HepG2 (cell line): ENCODE results near the gene SHQ1. TPM values are rescaled to one million over a fixed set of nuclear protein-coding genes. Genes with fewer than 3 reads are reported as not detected.

Experiments used
- ATAC-seq: fragments of 200-7000 bp; cut with Tn5 transposase; 3 replicates; pipeline ENCODE4 v1.9.1; 2020; ENCODE audit warnings: mild to moderate bottlenecking, moderate library complexity
- BruUV-seq: library from RNA; stranded (reverse); fragments of 400-500 nt; replicated peaks from 2 replicates; lab custom pipeline; 2021; lab: Mats Ljungman, UMichigan
- CTCF ChIA-PET: fragments of 300-600 bp; formaldehyde crosslinking; extraction: SDS; loops from one replicate; lab custom pipeline; 2021; ENCODE audit warnings: low total read pairs, inconsistent platforms, low intra/inter-chr PET ratio; lab: Yijun Ruan, JAX
- POLR2A ChIA-PET: fragments of 350-600 bp; sonication (Branson Sonifier 250); formaldehyde crosslinking; loops from one replicate; lab custom pipeline; 2020; ENCODE audit warnings: antibody characterized with exemption, inconsistent platforms; lab: Yijun Ruan, JAX
- DNase-seq: peaks from one replicate; pipeline ENCODE4 v3.0.0-alpha.2; 2015; ENCODE audit warnings: low spot score
- FAIRE-seq: peaks from 3 replicates; lab custom pipeline; 2011; peaks lifted over from hg19 to GRCh38; lab: Jason Lieb, UNC
- H2AFZ ChIP-seq: one replicate; pipeline ENCODE4 v1.6.1; 2011; ENCODE audit warnings: low read length, inconsistent platforms
- H3K27ac ChIP-seq: fragments of 300-600 bp; 3 replicates; pipeline ENCODE4 v1.8.0; 2011; ENCODE audit warnings: mixed run types, mild to moderate bottlenecking, mixed read lengths, low read length, inconsistent platforms; ENCODE audit not compliant: insufficient read depth; ENCODE audit errors: extremely low read length
- H3K27me3 ChIP-seq, 2 experiments: fragments of 200-600 bp in 1 of 2; 2 replicates in 1 of 2; 3 replicates in 1 of 2; pipeline versions ENCODE4 v1.6.0 to v1.8.0; 2011; ENCODE audit warnings: low read length in 2 of 2, mild to moderate bottlenecking in 2 of 2, moderate library complexity in 2 of 2, inconsistent platforms in 1 of 2; ENCODE audit not compliant: insufficient read depth in 2 of 2, control insufficient read depth in 1 of 2
- H3K36me3 ChIP-seq, 2 experiments: fragments of 200-600 bp in 1 of 2; replicated peaks in 1 of 2; 2 replicates in 1 of 2; 3 replicates in 1 of 2; pipeline versions ENCODE4 v1.5.1 to v1.8.0; 2011; ENCODE audit warnings: low read length in 2 of 2, inconsistent platforms in 1 of 2; ENCODE audit not compliant: insufficient read depth in 2 of 2, control insufficient read depth in 1 of 2
- H3K4me1 ChIP-seq: 2 replicates; pipeline ENCODE4 v1.5.1; 2012; ENCODE audit warnings: low read length, inconsistent platforms; ENCODE audit not compliant: insufficient read depth
- H3K4me2 ChIP-seq: 2 replicates; pipeline ENCODE4 v1.6.0; 2011; ENCODE audit warnings: low read depth, low read length, inconsistent platforms
- H3K4me3 ChIP-seq, 3 experiments: fragments of 200-600 bp in 1 of 3; sonication (generic), shearing (Covaris generic) in 1 of 3; replicated peaks in 1 of 3; 2 replicates each; pipeline ENCODE4 v1.5.1; 2011 to 2016; ENCODE audit warnings: low read length in 3 of 3, inconsistent platforms in 2 of 3, low read depth in 2 of 3, mild to moderate bottlenecking in 2 of 3, control low read depth in 1 of 3, mixed read lengths in 1 of 3; ENCODE audit not compliant: insufficient read depth in 1 of 3
- H3K79me2 ChIP-seq: one replicate; pipeline ENCODE4 v1.6.1; 2011; ENCODE audit warnings: low read length, inconsistent platforms; ENCODE audit not compliant: insufficient read depth
- H3K9ac ChIP-seq: 2 replicates; pipeline ENCODE4 v1.6.0; 2011; ENCODE audit warnings: mild to moderate bottlenecking, low read depth, low read length, inconsistent platforms; ENCODE audit not compliant: insufficient read depth
- H3K9me3 ChIP-seq: 2 replicates; pipeline ENCODE4 v1.5.1; 2012; ENCODE audit warnings: mild to moderate bottlenecking, low read length
- H4K20me1 ChIP-seq: 2 replicates; pipeline ENCODE4 v1.6.0; 2011; ENCODE audit warnings: inconsistent platforms, mild to moderate bottlenecking, low read length, moderate library complexity; ENCODE audit not compliant: insufficient read depth
- FOXA1 ChIP-seq, 2 experiments: fragments of 450-650 bp in 1 of 2; sonication (generic) in 1 of 2; formaldehyde crosslinking in 1 of 2; IDR thresholded peaks; 2 replicates each; pipeline versions ENCODE4 v1.4.0 to v1.6.1; 2016 to 2020; ENCODE audit warnings: missing genetic modification reagents in 1 of 2
- PHB2 ChIP-seq: fragments of 450-650 bp; IDR thresholded peaks from 2 replicates; pipeline ENCODE4 v1.6.1; 2018; ENCODE audit not compliant: partially characterized antibody
- SIX1 ChIP-seq: sonication (generic); formaldehyde crosslinking; IDR thresholded peaks from 2 replicates; pipeline ENCODE4 v1.4.0; 2020; ENCODE audit warnings: missing genetic modification reagents, borderline replicate concordance
- SSRP1 ChIP-seq: IDR thresholded peaks from 2 replicates; pipeline ENCODE4 v1.6.1; 2016; ENCODE audit warnings: control low read depth
- STAG1 ChIP-seq: sonication (generic); formaldehyde crosslinking; IDR thresholded peaks from 2 replicates; pipeline ENCODE4 v1.4.0; 2020; ENCODE audit warnings: missing genetic modification reagents
- ZFAT ChIP-seq: sonication (generic); formaldehyde crosslinking; conservative IDR thresholded peaks from 2 replicates; pipeline ENCODE4 v1.8.1; 2023; ENCODE audit warnings: missing genetic modification reagents, inconsistent platforms
- ZNF230 ChIP-seq: sonication (generic); formaldehyde crosslinking; IDR thresholded peaks from 2 replicates; pipeline ENCODE4 v1.4.0; 2020; ENCODE audit warnings: mild to moderate bottlenecking, missing genetic modification reagents
- ZNF570 ChIP-seq: sonication (generic); formaldehyde crosslinking; IDR thresholded peaks from 2 replicates; pipeline ENCODE4 v1.4.0; 2020; ENCODE audit warnings: mild to moderate bottlenecking, missing genetic modification reagents, borderline replicate concordance
- WGBS: methylation state at CpG from one replicate; pipeline ENCODE4 v1.1.6; 2017; ENCODE audit warnings: low lambda C conversion rate; 5-methylcytosine and 5-hydroxymethylcytosine counted together
- in situ Hi-C: cut with HindIII; loops from 2 replicates; pipeline ENCODE4 v1.10.0; 2017; ENCODE audit warnings: low pct_unique_long_range_greater_than_20kb; ENCODE audit not compliant: extremely low pct_ligation_motif_present
- intact Hi-C: fragments of 100-400 bp; cut with micrococcal nuclease; formaldehyde crosslinking; loops from one replicate; pipeline ENCODE4 v1.10.0; 2022; ENCODE audit not compliant: unreplicated experiment
- polyA plus RNA-seq, 8 experiments: library from polyadenylated mRNA; depleted of rRNA in 3 of 8; stranded (reverse) in 7 of 8; unstranded in 1 of 8; fragments of >200 nt; fragmentation: Illumina TruSeq in 4 of 8; extraction: Trizol in 4 of 8; gene quantifications; 2 replicates each; pipeline versions ENCODE4 v1.2.1 to v1.2.3, GENCODE V29; 2011 to 2016; ENCODE audit warnings: low read depth in 4 of 8, missing spikeins in 1 of 8, mixed read lengths in 1 of 8; ENCODE audit not compliant: insufficient read depth in 1 of 8
- total RNA-seq, 5 experiments: library from RNA; depleted of rRNA; stranded (reverse); fragments of >200 nt; fragmentation: Illumina TruSeq; extraction: Trizol; gene quantifications; 2 replicates each; pipeline ENCODE4 v1.2.3, GENCODE V29; 2016; ENCODE audit warnings: low read depth in 1 of 5
- TF ChIP-seq, protein P1 (sequence below): sonication (generic); formaldehyde crosslinking; IDR thresholded peaks from 2 replicates; pipeline ENCODE4 v1.4.0; 2020; ENCODE audit warnings: missing genetic modification reagents
- TF ChIP-seq, protein P2 (sequence below): sonication (generic); formaldehyde crosslinking; IDR thresholded peaks from 2 replicates; pipeline ENCODE4 v1.4.0; 2020; ENCODE audit warnings: missing genetic modification reagents
- TF ChIP-seq, protein P3 (sequence below): sonication (generic); formaldehyde crosslinking; IDR thresholded peaks from 2 replicates; pipeline ENCODE4 v1.5.0; 2020; ENCODE audit warnings: mild to moderate bottlenecking, missing genetic modification reagents, moderate library complexity
- TF ChIP-seq, protein P4 (sequence below): sonication (generic); formaldehyde crosslinking; IDR thresholded peaks from 2 replicates; pipeline ENCODE4 v1.4.0; 2020; ENCODE audit warnings: mild to moderate bottlenecking, missing genetic modification reagents, borderline replicate concordance

Gene SHQ1
- total and polyA plus RNA-seq, 2 of the 13 experiments (the other 11 are each of a cell fraction or from before 2014, with no cell fraction given): 5.5 to 20.3 TPM

DNA sequence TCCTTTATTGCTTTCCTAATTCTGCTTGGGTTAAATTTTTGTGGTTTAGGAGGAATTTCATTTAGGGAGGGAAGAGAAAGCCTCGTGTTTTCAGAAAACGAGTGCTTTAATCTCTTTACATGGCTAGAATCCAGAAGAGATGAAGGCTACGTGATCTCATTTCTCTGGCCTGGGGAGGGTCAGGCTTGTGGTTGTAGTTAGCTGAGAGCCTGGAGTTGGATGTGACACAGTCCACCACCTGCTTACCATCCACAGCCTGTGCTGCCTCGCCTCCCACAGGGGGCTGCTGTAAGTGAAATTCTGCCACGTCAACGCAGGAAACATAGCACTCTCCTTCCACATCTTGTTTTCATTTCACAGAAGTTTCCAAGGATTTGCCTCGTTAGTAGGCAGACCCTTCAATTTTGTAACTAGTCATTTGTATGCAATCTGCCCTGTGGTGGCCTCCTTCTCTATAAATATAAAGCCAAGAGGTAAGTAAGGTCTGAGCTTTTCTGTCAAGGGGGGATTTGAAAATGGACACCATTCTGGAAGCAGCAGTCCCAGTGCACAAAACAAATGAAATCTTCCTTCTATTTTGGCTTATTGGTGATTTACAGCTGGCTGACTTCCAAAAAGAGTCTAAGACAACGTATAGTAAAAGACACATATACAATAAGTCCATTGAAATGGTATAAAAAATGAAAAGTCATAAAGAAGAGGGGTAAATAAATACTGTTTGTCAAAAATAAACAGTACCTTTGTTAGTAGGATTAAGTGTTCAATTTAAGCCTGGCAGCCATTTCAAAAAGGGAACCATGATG, 43.0 kb upstream of the SHQ1 start:
- peak; percentile 18 for FAIRE-seq
- peak overlapping the region; percentile 90 for H3K4me2 ChIP-seq
- WGBS: 42% methylated on average over 8 of the region's 8 CpGs
- peaks cover 2% of the 10 kb centered on the region for H3K79me2 ChIP-seq
- H2AFZ ChIP-seq: no peak overlapping the region
- H3K9me3 ChIP-seq: no peaks in the 10 kb centered on the region
- peak; percentile 46 for DNase-seq
- peaks cover 62% of the 10 kb centered on the region for H3K4me1 ChIP-seq
- peak; percentile 28 for ATAC-seq
- no peak overlapping the region for H3K27ac ChIP-seq
- H3K27me3 ChIP-seq: no peaks in the 10 kb centered on the region; a peak in 1 of 5 replicates
- H3K9ac ChIP-seq: peak overlapping the region; percentile 13; the same call in 1 of the 2 replicates
- in situ Hi-C loops: no loop called here
- intact Hi-C loops: no loop called here
- H4K20me1 ChIP-seq: no peaks in the 10 kb centered on the region
- H3K4me3 ChIP-seq: peak overlapping the region in 1 of 3 experiments; percentile 34; a peak in 1 of 6 replicates
- BruUV-seq: no TSS peak
- no peaks in the 10 kb centered on the region for H3K36me3 ChIP-seq
- ChIA-PET POLR2A (no interaction called here), CTCF (no interaction called here)
- TF ChIP-seq ZFAT (CRISPR knock-in tag): no peak
- TF ChIP-seq FOXA1 (IDR thresholded peaks at IDR 0.05): no peak
- no peak for TF ChIP-seq FOXA1 (CRISPR knock-in tag; IDR thresholded peaks at IDR 0.05)
- TF ChIP-seq PHB2: no peak
- no peak for TF ChIP-seq ZNF570 (CRISPR knock-in tag)
- TF ChIP-seq ZNF230: no peak
- TF ChIP-seq, protein P1, sequence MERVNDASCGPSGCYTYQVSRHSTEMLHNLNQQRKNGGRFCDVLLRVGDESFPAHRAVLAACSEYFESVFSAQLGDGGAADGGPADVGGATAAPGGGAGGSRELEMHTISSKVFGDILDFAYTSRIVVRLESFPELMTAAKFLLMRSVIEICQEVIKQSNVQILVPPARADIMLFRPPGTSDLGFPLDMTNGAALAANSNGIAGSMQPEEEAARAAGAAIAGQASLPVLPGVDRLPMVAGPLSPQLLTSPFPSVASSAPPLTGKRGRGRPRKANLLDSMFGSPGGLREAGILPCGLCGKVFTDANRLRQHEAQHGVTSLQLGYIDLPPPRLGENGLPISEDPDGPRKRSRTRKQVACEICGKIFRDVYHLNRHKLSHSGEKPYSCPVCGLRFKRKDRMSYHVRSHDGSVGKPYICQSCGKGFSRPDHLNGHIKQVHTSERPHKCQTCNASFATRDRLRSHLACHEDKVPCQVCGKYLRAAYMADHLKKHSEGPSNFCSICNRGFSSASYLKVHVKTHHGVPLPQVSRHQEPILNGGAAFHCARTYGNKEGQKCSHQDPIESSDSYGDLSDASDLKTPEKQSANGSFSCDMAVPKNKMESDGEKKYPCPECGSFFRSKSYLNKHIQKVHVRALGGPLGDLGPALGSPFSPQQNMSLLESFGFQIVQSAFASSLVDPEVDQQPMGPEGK (CRISPR knock-in tag): 0 out of 2 replicates have a peak, but pooled peaks have one; percentile 16
- TF ChIP-seq SIX1 (CRISPR knock-in tag): no peak
- TF ChIP-seq STAG1 (CRISPR knock-in tag): 0 out of 2 replicates have a peak, but pooled peaks have one; percentile 10
- TF ChIP-seq, protein P2, sequence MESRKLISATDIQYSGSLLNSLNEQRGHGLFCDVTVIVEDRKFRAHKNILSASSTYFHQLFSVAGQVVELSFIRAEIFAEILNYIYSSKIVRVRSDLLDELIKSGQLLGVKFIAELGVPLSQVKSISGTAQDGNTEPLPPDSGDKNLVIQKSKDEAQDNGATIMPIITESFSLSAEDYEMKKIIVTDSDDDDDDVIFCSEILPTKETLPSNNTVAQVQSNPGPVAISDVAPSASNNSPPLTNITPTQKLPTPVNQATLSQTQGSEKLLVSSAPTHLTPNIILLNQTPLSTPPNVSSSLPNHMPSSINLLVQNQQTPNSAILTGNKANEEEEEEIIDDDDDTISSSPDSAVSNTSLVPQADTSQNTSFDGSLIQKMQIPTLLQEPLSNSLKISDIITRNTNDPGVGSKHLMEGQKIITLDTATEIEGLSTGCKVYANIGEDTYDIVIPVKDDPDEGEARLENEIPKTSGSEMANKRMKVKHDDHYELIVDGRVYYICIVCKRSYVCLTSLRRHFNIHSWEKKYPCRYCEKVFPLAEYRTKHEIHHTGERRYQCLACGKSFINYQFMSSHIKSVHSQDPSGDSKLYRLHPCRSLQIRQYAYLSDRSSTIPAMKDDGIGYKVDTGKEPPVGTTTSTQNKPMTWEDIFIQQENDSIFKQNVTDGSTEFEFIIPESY (CRISPR knock-in tag): peak; percentile 77
- TF ChIP-seq, protein P3, sequence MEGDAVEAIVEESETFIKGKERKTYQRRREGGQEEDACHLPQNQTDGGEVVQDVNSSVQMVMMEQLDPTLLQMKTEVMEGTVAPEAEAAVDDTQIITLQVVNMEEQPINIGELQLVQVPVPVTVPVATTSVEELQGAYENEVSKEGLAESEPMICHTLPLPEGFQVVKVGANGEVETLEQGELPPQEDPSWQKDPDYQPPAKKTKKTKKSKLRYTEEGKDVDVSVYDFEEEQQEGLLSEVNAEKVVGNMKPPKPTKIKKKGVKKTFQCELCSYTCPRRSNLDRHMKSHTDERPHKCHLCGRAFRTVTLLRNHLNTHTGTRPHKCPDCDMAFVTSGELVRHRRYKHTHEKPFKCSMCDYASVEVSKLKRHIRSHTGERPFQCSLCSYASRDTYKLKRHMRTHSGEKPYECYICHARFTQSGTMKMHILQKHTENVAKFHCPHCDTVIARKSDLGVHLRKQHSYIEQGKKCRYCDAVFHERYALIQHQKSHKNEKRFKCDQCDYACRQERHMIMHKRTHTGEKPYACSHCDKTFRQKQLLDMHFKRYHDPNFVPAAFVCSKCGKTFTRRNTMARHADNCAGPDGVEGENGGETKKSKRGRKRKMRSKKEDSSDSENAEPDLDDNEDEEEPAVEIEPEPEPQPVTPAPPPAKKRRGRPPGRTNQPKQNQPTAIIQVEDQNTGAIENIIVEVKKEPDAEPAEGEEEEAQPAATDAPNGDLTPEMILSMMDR (CRISPR knock-in tag): 0 out of 2 replicates have a peak, but pooled peaks have one; percentile 23
- TF ChIP-seq, protein P4, sequence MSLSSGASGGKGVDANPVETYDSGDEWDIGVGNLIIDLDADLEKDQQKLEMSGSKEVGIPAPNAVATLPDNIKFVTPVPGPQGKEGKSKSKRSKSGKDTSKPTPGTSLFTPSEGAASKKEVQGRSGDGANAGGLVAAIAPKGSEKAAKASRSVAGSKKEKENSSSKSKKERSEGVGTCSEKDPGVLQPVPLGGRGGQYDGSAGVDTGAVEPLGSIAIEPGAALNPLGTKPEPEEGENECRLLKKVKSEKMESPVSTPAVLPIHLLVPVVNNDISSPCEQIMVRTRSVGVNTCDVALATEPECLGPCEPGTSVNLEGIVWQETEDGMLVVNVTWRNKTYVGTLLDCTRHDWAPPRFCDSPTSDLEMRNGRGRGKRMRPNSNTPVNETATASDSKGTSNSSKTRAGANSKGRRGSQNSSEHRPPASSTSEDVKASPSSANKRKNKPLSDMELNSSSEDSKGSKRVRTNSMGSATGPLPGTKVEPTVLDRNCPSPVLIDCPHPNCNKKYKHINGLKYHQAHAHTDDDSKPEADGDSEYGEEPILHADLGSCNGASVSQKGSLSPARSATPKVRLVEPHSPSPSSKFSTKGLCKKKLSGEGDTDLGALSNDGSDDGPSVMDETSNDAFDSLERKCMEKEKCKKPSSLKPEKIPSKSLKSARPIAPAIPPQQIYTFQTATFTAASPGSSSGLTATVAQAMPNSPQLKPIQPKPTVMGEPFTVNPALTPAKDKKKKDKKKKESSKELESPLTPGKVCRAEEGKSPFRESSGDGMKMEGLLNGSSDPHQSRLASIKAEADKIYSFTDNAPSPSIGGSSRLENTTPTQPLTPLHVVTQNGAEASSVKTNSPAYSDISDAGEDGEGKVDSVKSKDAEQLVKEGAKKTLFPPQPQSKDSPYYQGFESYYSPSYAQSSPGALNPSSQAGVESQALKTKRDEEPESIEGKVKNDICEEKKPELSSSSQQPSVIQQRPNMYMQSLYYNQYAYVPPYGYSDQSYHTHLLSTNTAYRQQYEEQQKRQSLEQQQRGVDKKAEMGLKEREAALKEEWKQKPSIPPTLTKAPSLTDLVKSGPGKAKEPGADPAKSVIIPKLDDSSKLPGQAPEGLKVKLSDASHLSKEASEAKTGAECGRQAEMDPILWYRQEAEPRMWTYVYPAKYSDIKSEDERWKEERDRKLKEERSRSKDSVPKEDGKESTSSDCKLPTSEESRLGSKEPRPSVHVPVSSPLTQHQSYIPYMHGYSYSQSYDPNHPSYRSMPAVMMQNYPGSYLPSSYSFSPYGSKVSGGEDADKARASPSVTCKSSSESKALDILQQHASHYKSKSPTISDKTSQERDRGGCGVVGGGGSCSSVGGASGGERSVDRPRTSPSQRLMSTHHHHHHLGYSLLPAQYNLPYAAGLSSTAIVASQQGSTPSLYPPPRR (CRISPR knock-in tag): no peak
- no peak for TF ChIP-seq SSRP1 (CRISPR knock-in tag)
